Calu3 (cell line): ENCODE results near the gene C10orf53. TPM values are rescaled to one million over a fixed set of nuclear protein-coding genes. Genes with fewer than 3 reads are reported as not detected.

Experiments
- BruUV-seq: library from RNA; stranded (reverse); fragments of 400-500 nt; replicated peaks from 2 replicates; lab custom pipeline; 2021; lab: Mats Ljungman, UMichigan
- CTCF ChIA-PET: fragments of 300-600 bp; sonication (Branson Sonifier 250); formaldehyde crosslinking; loops from one replicate; lab custom pipeline; 2022; ENCODE audit warnings: antibody characterized with exemption; lab: Charles Lee
- DNase-seq: peaks from one replicate; pipeline ENCODE4 v3.0.0; 2022
- H3K27ac Mint-ChIP-seq: one replicate; pipeline ENCODE4 v1.8.0; 2022; ENCODE audit warnings: mixed read lengths; ENCODE audit not compliant: unreplicated experiment
- H3K27me3 Mint-ChIP-seq: one replicate; pipeline ENCODE4 v1.8.0; 2022; ENCODE audit warnings: mixed read lengths; ENCODE audit not compliant: unreplicated experiment
- H3K36me3 Mint-ChIP-seq: one replicate; pipeline ENCODE4 v1.8.0; 2022; ENCODE audit warnings: mild to moderate bottlenecking, moderate library complexity, mixed read lengths; ENCODE audit not compliant: insufficient read depth, unreplicated experiment
- H3K4me1 Mint-ChIP-seq: one replicate; pipeline ENCODE4 v1.8.0; 2022; ENCODE audit warnings: mild to moderate bottlenecking, low read depth, mixed read lengths; ENCODE audit not compliant: unreplicated experiment
- H3K4me3 Mint-ChIP-seq: one replicate; pipeline ENCODE4 v1.8.0; 2022; ENCODE audit warnings: mild to moderate bottlenecking, low read depth, moderate library complexity, mixed read lengths; ENCODE audit not compliant: unreplicated experiment
- H3K9me3 Mint-ChIP-seq: one replicate; pipeline ENCODE4 v1.8.0; 2022; ENCODE audit warnings: low read depth, mixed read lengths; ENCODE audit not compliant: unreplicated experiment
- intact Hi-C: fragments of 100-400 bp; cut with micrococcal nuclease; formaldehyde crosslinking; loops from one replicate; pipeline ENCODE4 v1.10.0; 2022; ENCODE audit not compliant: unreplicated experiment
- total RNA-seq: library from RNA; stranded (reverse); gene quantifications from 2 replicates; pipeline ENCODE4 v1.2.3, GENCODE V29; 2022
- TF ChIP-seq, protein P1 (sequence below): fragments of 200-600 bp; IDR thresholded peaks from one replicate; pipeline ENCODE4 v1.8.0; 2022; ENCODE audit warnings: antibody characterized with exemption; ENCODE audit not compliant: unreplicated experiment

Gene C10orf53
- total RNA-seq, 1 experiment from 2014 or later, result not detected

- Mint-ChIP-seq H3K4me3 (no peak overlapping the region), H3K36me3 (no peaks in the 10 kb centered on the region), H3K27ac (no peak overlapping the region), H3K27me3 (peaks cover 43% of the 10 kb centered on the region), H3K9me3 (no peaks in the 10 kb centered on the region), H3K4me1 (no peaks in the 10 kb centered on the region)
- no peak for DNase-seq
- CTCF ChIA-PET, result no interaction called here
- BruUV-seq, result no TSS peak
- intact Hi-C loops, result no loop called here
- TF ChIP-seq, protein P1, sequence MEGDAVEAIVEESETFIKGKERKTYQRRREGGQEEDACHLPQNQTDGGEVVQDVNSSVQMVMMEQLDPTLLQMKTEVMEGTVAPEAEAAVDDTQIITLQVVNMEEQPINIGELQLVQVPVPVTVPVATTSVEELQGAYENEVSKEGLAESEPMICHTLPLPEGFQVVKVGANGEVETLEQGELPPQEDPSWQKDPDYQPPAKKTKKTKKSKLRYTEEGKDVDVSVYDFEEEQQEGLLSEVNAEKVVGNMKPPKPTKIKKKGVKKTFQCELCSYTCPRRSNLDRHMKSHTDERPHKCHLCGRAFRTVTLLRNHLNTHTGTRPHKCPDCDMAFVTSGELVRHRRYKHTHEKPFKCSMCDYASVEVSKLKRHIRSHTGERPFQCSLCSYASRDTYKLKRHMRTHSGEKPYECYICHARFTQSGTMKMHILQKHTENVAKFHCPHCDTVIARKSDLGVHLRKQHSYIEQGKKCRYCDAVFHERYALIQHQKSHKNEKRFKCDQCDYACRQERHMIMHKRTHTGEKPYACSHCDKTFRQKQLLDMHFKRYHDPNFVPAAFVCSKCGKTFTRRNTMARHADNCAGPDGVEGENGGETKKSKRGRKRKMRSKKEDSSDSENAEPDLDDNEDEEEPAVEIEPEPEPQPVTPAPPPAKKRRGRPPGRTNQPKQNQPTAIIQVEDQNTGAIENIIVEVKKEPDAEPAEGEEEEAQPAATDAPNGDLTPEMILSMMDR, result no peak
Observed at GRCh38 chr10:49634069-49634660, 45.3 kb upstream of the C10orf53 start.

- Mint-ChIP-seq H3K27ac (no peak overlapping the region), H3K27me3 (peaks cover 99% of the 10 kb centered on the region), H3K9me3 (no peaks in the 10 kb centered on the region), H3K4me1 (no peaks in the 10 kb centered on the region), H3K36me3 (no peaks in the 10 kb centered on the region), H3K4me3 (no peak overlapping the region)
- DNase-seq, result no peak
- TF ChIP-seq, protein P1, result no peak
- no TSS peak for BruUV-seq
- CTCF ChIA-PET, result no interaction called here
- intact Hi-C loops, result no loop called here
Observed at GRCh38 chr10:49642311-49642710, 37.1 kb upstream of the C10orf53 start.

GRCh38 chr10:49643241-49644034 lies 36.0 kb upstream of the C10orf53 start:
- CTCF ChIA-PET, result no interaction called here
- Mint-ChIP-seq H3K4me3 (no peak overlapping the region), H3K36me3 (no peaks in the 10 kb centered on the region), H3K4me1 (no peaks in the 10 kb centered on the region), H3K27ac (no peak overlapping the region), H3K9me3 (no peaks in the 10 kb centered on the region), H3K27me3 (peaks cover 99% of the 10 kb centered on the region)
- no TSS peak for BruUV-seq
- intact Hi-C loops, result no loop called here
- TF ChIP-seq, protein P1, result no peak
- DNase-seq, result no peak

GRCh38 chr10:49644035-49644646 lies 35.3 kb upstream of the C10orf53 start:
- Mint-ChIP-seq H3K27ac (no peak overlapping the region), H3K9me3 (no peaks in the 10 kb centered on the region), H3K36me3 (no peaks in the 10 kb centered on the region), H3K27me3 (peaks cover 100% of the 10 kb centered on the region), H3K4me1 (no peaks in the 10 kb centered on the region), H3K4me3 (no peak overlapping the region)
- CTCF ChIA-PET, result no interaction called here
- TF ChIP-seq, protein P1, result no peak
- DNase-seq, result no peak
- no TSS peak for BruUV-seq
- intact Hi-C loops, result no loop called here
